Esophagus muscularis mucosa (tissue), 3 donors: ENCODE results near the gene TNFRSF1B.

ENCODE experiments used
- CTCF ChIP-seq, 3 experiments: fragments of 200-600 bp in 2 of 3; fragments of 450-650 bp in 1 of 3; sonication (generic) in 2 of 3; IDR thresholded peaks; one replicate each; pipeline ENCODE4 v1.5.1; 2017 to 2019; ENCODE audit warnings: antibody characterized with exemption in 3 of 3, mild to moderate bottlenecking in 2 of 3, moderate library complexity in 1 of 3
- POLR2A ChIP-seq: fragments of 450-650 bp; IDR thresholded peaks from one replicate; pipeline ENCODE4 v1.6.1; 2017; ENCODE audit warnings: antibody characterized with exemption, moderate library complexity, mild to moderate bottlenecking, low read depth

GRCh38 chr1:12123172-12123571, 43.6 kb upstream of the TNFRSF1B start:
- TF ChIP-seq CTCF (IDR thresholded peaks at IDR 0.05) (no peak), POLR2A (no peak)
